RWPE2 (cell line): ENCODE measurements around the gene TAOK3.
"Not testable (repeated sequence)": the region's sequence is repeated elsewhere in the genome, so short reads cannot be mapped to it uniquely, and the experiment has no call there.

Source experiments
- ATAC-seq: fragments of 200-7000 bp; cut with Tn5 transposase; 3 replicates; pipeline ENCODE4 v1.9.1; 2021; ENCODE audit warnings: low read depth
- DNase-seq: peaks from one replicate; pipeline ENCODE4 v3.0.0-alpha.2; 2020; ENCODE audit warnings: low spot score
- H3K27ac ChIP-seq: fragments of 450-650 bp; 2 replicates; pipeline ENCODE4 v1.5.1; 2017; ENCODE audit warnings: mild to moderate bottlenecking; ENCODE audit not compliant: poor library complexity, severe bottlenecking
- H3K27me3 ChIP-seq: fragments of 250-450 bp; sonication (Bioruptor Pico); 2 replicates; pipeline ENCODE4 v1.5.1; 2021; ENCODE audit warnings: mild to moderate bottlenecking, moderate library complexity; ENCODE audit not compliant: insufficient read depth, poor library complexity, severe bottlenecking
- H3K36me3 ChIP-seq: fragments of 250-450 bp; sonication (Bioruptor Pico); 2 replicates; pipeline ENCODE4 v1.5.1; 2020; ENCODE audit warnings: low read depth, mild to moderate bottlenecking, moderate library complexity
- H3K4me1 ChIP-seq: fragments of 250-450 bp; sonication (Bioruptor Pico); 2 replicates; pipeline ENCODE4 v1.5.1; 2021; ENCODE audit warnings: mild to moderate bottlenecking, moderate library complexity; ENCODE audit not compliant: insufficient read depth, poor library complexity, severe bottlenecking
- H3K4me3 ChIP-seq: fragments of 250-450 bp; sonication (Bioruptor Pico); 2 replicates; pipeline ENCODE4 v1.5.1; 2021; ENCODE audit warnings: mild to moderate bottlenecking, moderate library complexity; ENCODE audit not compliant: severe bottlenecking
- H3K9me3 ChIP-seq: fragments of 250-450 bp; sonication (Bioruptor Pico); 2 replicates; pipeline ENCODE4 v1.5.1; 2021; ENCODE audit warnings: mild to moderate bottlenecking, moderate library complexity; ENCODE audit not compliant: severe bottlenecking
- TF ChIP-seq, protein P1 (sequence below): fragments of 450-650 bp; IDR thresholded peaks from one replicate; pipeline ENCODE4 v1.5.1; 2017; ENCODE audit warnings: mild to moderate bottlenecking, moderate library complexity; ENCODE audit not compliant: poor library complexity, severe bottlenecking

The TAOK3 gene

DNA sequence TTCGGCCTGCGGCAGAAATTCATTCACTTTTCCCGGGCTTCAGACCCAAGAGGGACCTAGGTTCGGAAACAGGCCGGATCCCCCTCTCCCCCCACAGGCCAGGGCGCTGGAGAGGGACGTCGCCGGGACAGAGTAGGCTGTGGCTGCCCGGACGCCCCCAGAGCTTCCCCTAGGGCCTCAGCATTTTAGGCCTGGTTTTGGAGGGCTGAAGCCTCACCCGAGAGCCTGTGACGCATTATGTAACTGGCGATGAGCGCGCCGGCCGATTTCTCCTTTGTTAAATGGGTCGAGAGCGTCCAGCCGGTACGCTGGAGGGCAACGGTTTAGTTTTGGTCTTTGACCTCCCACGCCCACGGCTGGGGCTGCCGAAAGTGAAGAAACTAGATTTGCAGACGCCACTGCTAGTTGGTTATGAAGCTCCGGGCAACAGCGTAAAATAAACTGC, 236.1 kb downstream of the TAOK3 start:
- DNase-seq (no peak), ATAC-seq (peak; percentile 27)
- peaks cover 5% of the 10 kb centered on the region for H3K4me1 ChIP-seq
- TF ChIP-seq, protein P1, sequence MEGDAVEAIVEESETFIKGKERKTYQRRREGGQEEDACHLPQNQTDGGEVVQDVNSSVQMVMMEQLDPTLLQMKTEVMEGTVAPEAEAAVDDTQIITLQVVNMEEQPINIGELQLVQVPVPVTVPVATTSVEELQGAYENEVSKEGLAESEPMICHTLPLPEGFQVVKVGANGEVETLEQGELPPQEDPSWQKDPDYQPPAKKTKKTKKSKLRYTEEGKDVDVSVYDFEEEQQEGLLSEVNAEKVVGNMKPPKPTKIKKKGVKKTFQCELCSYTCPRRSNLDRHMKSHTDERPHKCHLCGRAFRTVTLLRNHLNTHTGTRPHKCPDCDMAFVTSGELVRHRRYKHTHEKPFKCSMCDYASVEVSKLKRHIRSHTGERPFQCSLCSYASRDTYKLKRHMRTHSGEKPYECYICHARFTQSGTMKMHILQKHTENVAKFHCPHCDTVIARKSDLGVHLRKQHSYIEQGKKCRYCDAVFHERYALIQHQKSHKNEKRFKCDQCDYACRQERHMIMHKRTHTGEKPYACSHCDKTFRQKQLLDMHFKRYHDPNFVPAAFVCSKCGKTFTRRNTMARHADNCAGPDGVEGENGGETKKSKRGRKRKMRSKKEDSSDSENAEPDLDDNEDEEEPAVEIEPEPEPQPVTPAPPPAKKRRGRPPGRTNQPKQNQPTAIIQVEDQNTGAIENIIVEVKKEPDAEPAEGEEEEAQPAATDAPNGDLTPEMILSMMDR, result no peak
- H3K9me3 ChIP-seq, result no peaks in the 10 kb centered on the region
- peak overlapping the region; percentile 35 for H3K27ac ChIP-seq
- peaks cover 42% of the 10 kb centered on the region for H3K36me3 ChIP-seq
- no peaks in the 10 kb centered on the region for H3K27me3 ChIP-seq
- H3K4me3 ChIP-seq, result peak overlapping the region; percentile 66

DNA sequence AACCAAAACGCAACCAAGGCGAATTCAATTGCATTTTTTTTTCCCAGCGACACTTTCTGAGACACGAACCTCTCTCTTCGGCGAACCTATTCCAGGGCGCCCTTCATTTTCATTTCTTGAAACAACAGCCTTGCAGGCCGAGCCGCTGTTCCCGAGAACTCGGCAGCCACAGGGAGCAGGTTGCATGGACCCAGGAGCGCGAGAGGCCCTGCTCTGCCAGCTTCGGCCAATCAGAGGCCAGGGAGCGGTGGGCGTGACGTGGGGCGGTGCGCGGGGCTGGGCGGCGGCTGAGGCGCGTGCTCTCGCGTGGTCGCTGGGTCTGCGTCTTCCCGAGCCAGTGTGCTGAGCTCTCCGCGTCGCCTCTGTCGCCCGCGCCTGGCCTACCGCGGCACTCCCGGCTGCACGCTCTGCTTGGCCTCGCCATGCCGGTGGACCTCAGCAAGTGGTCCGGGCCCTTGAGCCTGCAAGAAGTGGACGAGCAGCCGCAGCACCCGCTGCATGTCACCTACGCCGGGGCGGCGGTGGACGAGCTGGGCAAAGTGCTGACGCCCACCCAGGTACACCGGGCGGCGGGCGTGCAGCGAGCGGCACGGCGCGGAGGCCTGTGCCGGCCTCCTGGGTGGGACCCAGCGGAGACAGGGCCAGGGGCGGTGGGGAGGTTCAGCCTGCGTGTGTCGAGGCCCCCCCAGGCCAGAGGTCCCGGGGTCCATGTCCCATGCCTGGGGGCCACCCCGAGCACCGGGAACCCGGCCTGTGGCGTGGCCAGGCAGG, 236.7 kb downstream of the TAOK3 start, which contains the start of gene PEBP1:
PEBP1 (plus strand) TSS at position 337 of the 771 bp plus-strand sequence; CDS start at position 423, 86 bp downstream.
- Histone ChIP-seq H3K9me3 (no peaks in the 10 kb centered on the region), H3K4me3 (peak within 1 kb of the TSS; percentile 66), H3K4me1 (peaks cover 5% of the 10 kb centered on the region), H3K36me3 (peaks cover 36% of the 10 kb centered on the region), H3K27me3 (no peaks in the 10 kb centered on the region), H3K27ac (peak within 1 kb of the TSS; percentile 35)
- TF ChIP-seq, protein P1, result no peak
- ATAC-seq (peak; percentile 98), DNase-seq (peak; percentile 90)

DNA sequence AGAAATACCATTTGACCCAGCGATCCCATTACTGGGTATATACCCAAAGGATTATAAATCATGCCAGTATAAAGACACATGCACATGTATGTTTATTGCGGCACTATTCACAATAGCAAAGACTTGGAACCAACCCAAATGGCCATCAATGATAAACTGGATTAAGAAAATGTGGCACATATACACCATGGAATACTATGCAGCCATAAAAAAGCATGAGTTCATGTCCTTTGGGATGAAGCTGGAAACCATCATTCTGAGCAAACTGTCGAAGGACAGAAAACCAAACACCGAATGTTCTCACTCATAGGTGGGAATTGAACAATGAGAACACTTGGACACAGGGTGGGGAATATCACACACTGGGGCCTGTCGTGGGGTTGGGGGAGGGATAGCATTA, 243.3 kb downstream of the TAOK3 start:
- not testable (repeated sequence) for ATAC-seq, H3K27me3 ChIP-seq, H3K4me3 ChIP-seq, H3K4me1 ChIP-seq, DNase-seq, H3K27ac ChIP-seq, H3K36me3 ChIP-seq, H3K9me3 ChIP-seq

DNA sequence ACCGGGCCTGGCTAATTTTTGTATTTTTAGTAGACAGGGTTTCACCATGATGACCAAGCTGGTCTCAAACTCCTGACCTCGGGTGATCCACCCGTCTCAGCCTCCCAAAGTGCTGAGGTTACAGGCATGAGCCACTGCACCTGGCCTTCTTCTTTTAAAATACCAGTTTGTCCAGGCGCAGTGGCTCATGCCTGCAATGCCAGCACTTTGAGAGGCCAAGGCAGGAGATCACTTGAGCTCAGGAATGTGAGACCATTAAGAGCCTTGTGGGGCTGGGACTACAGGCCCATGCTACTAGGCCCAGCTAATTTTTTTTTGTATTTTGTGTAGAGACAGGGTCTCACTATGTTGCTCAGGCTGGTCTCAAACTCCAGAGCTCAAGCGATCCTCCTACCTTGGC, 244.8 kb downstream of the TAOK3 start:
- H3K36me3 ChIP-seq, result no peaks in the 10 kb centered on the region
- H3K27me3 ChIP-seq, result no peaks in the 10 kb centered on the region
- ATAC-seq, result no peak
- no peak overlapping the region for H3K4me3 ChIP-seq
- H3K4me1 ChIP-seq, result peaks cover 5% of the 10 kb centered on the region
- no peak for DNase-seq
- TF ChIP-seq, protein P1, result no peak
- H3K27ac ChIP-seq, result no peak overlapping the region
- H3K9me3 ChIP-seq, result no peaks in the 10 kb centered on the region

DNA sequence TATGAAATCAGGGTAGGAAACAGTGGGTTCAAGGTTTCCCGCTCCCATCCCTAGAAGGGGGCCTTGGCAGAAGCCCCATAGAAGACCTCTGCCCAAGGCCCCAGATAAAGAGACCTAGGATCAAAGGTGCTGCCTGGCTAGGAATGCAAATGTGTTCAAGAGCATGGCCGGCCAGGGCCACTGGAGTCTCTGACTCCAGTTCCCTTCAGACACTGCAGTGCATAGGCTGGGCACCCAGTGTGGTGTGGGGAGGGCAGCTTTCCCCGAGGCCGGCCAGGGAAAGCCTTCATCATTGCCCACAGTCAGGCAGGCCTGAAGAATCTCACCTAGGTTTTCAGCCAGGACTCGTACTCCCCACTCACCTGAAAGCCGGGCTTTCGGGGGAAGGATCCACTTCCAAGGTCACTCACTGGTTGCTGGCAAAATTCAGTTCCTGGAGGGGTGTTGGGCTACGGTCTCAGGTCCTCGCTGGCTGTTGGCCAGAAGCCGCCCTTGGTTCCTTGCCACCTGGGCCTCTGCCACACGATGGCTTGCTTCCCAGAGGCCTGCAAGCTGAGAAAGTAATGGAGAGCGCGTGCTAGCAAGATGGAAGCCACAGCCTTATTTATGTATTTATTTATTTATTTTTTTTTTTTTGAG, 246.5 kb downstream of the TAOK3 start:
- Histone ChIP-seq H3K27ac (no peak overlapping the region), H3K4me3 (no peak overlapping the region), H3K27me3 (no peaks in the 10 kb centered on the region), H3K9me3 (no peaks in the 10 kb centered on the region), H3K4me1 (no peaks in the 10 kb centered on the region), H3K36me3 (no peaks in the 10 kb centered on the region; the same call in 1 of the 2 replicates)
- no peak for DNase-seq
- TF ChIP-seq, protein P1, result no peak
- no peak for ATAC-seq
